Neural progenitor cell (in vitro differentiated cells): ENCODE results near the gene DCC. TPM values are rescaled to one million over a fixed set of nuclear protein-coding genes. Genes with fewer than 3 reads are reported as not detected.
A peak's percentile ranks its signal among the peaks of the same experiment; 100 is the strongest.

Experiments
- DNase-seq: peaks from one replicate; pipeline ENCODE4 v3.0.0-alpha.2; 2016; ENCODE audit warnings: low spot score
- H2AFZ ChIP-seq: fragments of 200-600 bp; sonication (generic); replicated peaks from 2 replicates; pipeline ENCODE4 v1.6.1; 2016; ENCODE audit warnings: antibody characterized with exemption
- H3F3A ChIP-seq: fragments of 200-600 bp; sonication (generic); 2 replicates; pipeline ENCODE4 v1.6.1; 2016; ENCODE audit warnings: antibody characterized with exemption, low read depth
- H3K27ac ChIP-seq: fragments of 200-600 bp; sonication (generic); 2 replicates; pipeline ENCODE4 v1.5.1; 2016; ENCODE audit warnings: mild to moderate bottlenecking
- H3K27me3 ChIP-seq: fragments of 200-600 bp; sonication (generic); 2 replicates; pipeline ENCODE4 v1.6.1; 2016; ENCODE audit warnings: mild to moderate bottlenecking, moderate library complexity
- H3K36me3 ChIP-seq: fragments of 200-600 bp; sonication (generic); 2 replicates; pipeline ENCODE4 v1.5.1; 2016
- H3K4me1 ChIP-seq: fragments of 200-600 bp; sonication (generic); 2 replicates; pipeline ENCODE4 v1.6.1; 2016; ENCODE audit warnings: mixed run types
- H3K4me2 ChIP-seq: fragments of 200-600 bp; sonication (generic); 2 replicates; pipeline ENCODE4 v1.6.1; 2016
- H3K4me3 ChIP-seq: fragments of 200-600 bp; sonication (generic); 2 replicates; pipeline ENCODE4 v1.5.1; 2016
- H3K79me2 ChIP-seq: fragments of 200-600 bp; sonication (generic); 2 replicates; pipeline ENCODE4 v1.6.1; 2016; ENCODE audit warnings: low read depth
- H3K9ac ChIP-seq: fragments of 200-600 bp; sonication (generic); 2 replicates; pipeline ENCODE4 v1.6.1; 2016
- H3K9me3 ChIP-seq: fragments of 200-600 bp; sonication (generic); 2 replicates; pipeline ENCODE4 v1.5.1; 2016; ENCODE audit warnings: low read depth
- H4K20me1 ChIP-seq: fragments of 200-600 bp; sonication (generic); 2 replicates; pipeline ENCODE4 v1.6.1; 2016; ENCODE audit warnings: low read depth
- H3K27ac Mint-ChIP-seq: 3 replicates; pipeline ENCODE4 v1.8.0; 2021; ENCODE audit warnings: mixed read lengths
- H3K27me3 Mint-ChIP-seq: 2 replicates; pipeline ENCODE4 v1.8.0; 2022; ENCODE audit warnings: low read depth, mild to moderate bottlenecking, inconsistent platforms, moderate library complexity, mixed read lengths; ENCODE audit not compliant: insufficient read depth
- H3K36me3 Mint-ChIP-seq: 3 replicates; pipeline ENCODE4 v1.8.0; 2021; ENCODE audit warnings: mixed read lengths
- H3K4me1 Mint-ChIP-seq: 3 replicates; pipeline ENCODE4 v1.8.0; 2021; ENCODE audit warnings: mixed read lengths
- H3K4me3 Mint-ChIP-seq: 3 replicates; pipeline ENCODE4 v1.8.0; 2021; ENCODE audit warnings: mild to moderate bottlenecking, moderate library complexity, mixed read lengths
- H3K9me3 Mint-ChIP-seq: 3 replicates; pipeline ENCODE4 v1.8.0; 2020; ENCODE audit warnings: mixed read lengths
- CTCF ChIP-seq: fragments of 200-600 bp; sonication (generic); IDR thresholded peaks from 2 replicates; pipeline ENCODE4 v1.5.1; 2017; ENCODE audit warnings: antibody characterized with exemption, mild to moderate bottlenecking
- EZH2 ChIP-seq: fragments of 200-600 bp; sonication (generic); IDR thresholded peaks from 2 replicates; pipeline ENCODE4 v1.6.1; 2017; ENCODE audit warnings: antibody characterized with exemption, mild to moderate bottlenecking, moderate library complexity
- EZH2phosphoT487 ChIP-seq: fragments of 200-600 bp; sonication (generic); IDR thresholded peaks from 2 replicates; pipeline ENCODE4 v1.6.1; 2017; ENCODE audit warnings: antibody characterized with exemption
- total RNA-seq: library from RNA; depleted of rRNA; stranded (reverse); fragments of >200 nt; gene quantifications from 2 replicates; pipeline ENCODE4 v1.2.3, GENCODE V29; 2015; ENCODE audit warnings: low replicate concordance

Gene DCC
- total RNA-seq, 1 donor from 2014 or later = 0.41 TPM

GRCh38 chr18:52670896-52671295 lies 330.9 kb downstream of the DCC start:
- no peak for DNase-seq
- Mint-ChIP-seq H3K27me3 (peaks cover 2% of the 10 kb centered on the region), H3K27ac (no peak overlapping the region)

GRCh38 chr18:52678034-52678433 lies 338.0 kb downstream of the DCC start:
- H3F3A ChIP-seq = peaks cover 36% of the 10 kb centered on the region
- H3K36me3 ChIP-seq = no peaks in the 10 kb centered on the region
- TF ChIP-seq CTCF (no peak), EZH2phosphoT487 (no peak), EZH2 (no peak)
- peak overlapping the region; percentile 19 for H3K4me3 ChIP-seq
- no peak overlapping the region for H2AFZ ChIP-seq
- H3K27ac ChIP-seq = peak overlapping the region; percentile 67
- H3K9ac ChIP-seq = no peak overlapping the region
- Mint-ChIP-seq H3K27me3 (peaks cover 2% of the 10 kb centered on the region), H3K36me3 (peaks cover 6% of the 10 kb centered on the region), H3K4me1 (peaks cover 63% of the 10 kb centered on the region), H3K9me3 (peaks cover 12% of the 10 kb centered on the region), H3K4me3 (peak overlapping the region; percentile 74), H3K27ac (peak overlapping the region; percentile 89)
- peak overlapping the region; percentile 66 for H3K4me2 ChIP-seq
- H3K79me2 ChIP-seq = no peaks in the 10 kb centered on the region
- H4K20me1 ChIP-seq = no peaks in the 10 kb centered on the region
- peaks cover 63% of the 10 kb centered on the region for H3K4me1 ChIP-seq
- H3K27me3 ChIP-seq = no peaks in the 10 kb centered on the region
- peak; percentile 36 for DNase-seq
- H3K9me3 ChIP-seq = no peaks in the 10 kb centered on the region

More at GRCh38 chr18:52670896-52671295, 330.9 kb downstream of the DCC start:
- H3K4me2 ChIP-seq = no peak overlapping the region
- no peak overlapping the region for H3K9ac ChIP-seq
- H3K9me3 ChIP-seq = no peaks in the 10 kb centered on the region
- no peaks in the 10 kb centered on the region for H4K20me1 ChIP-seq
- no peak for TF ChIP-seq EZH2
- TF ChIP-seq CTCF = peak; percentile 20
- no peak for TF ChIP-seq EZH2phosphoT487
- no peaks in the 10 kb centered on the region for H3K36me3 ChIP-seq
- H3K79me2 ChIP-seq = no peaks in the 10 kb centered on the region
- peaks cover 18% of the 10 kb centered on the region for H3K9me3 Mint-ChIP-seq
- peaks cover 6% of the 10 kb centered on the region for H3K36me3 Mint-ChIP-seq
- no peaks in the 10 kb centered on the region for H3K27me3 ChIP-seq
- no peak overlapping the region for H3K4me3 ChIP-seq
- peaks cover 10% of the 10 kb centered on the region for H3K4me1 Mint-ChIP-seq
- H3K4me3 Mint-ChIP-seq = no peak overlapping the region
- peaks cover 10% of the 10 kb centered on the region for H3K4me1 ChIP-seq
- no peak overlapping the region for H2AFZ ChIP-seq
- no peaks in the 10 kb centered on the region for H3F3A ChIP-seq
- H3K27ac ChIP-seq = no peak overlapping the region

GRCh38 chr18:52678551-52678950 lies 338.6 kb downstream of the DCC start:
- H3K4me2 ChIP-seq = peak overlapping the region; percentile 66
- Mint-ChIP-seq H3K27ac (peak overlapping the region; percentile 89), H3K27me3 (peaks cover 2% of the 10 kb centered on the region), H3K4me3 (peak overlapping the region; percentile 55), H3K4me1 (peaks cover 63% of the 10 kb centered on the region), H3K9me3 (peaks cover 9% of the 10 kb centered on the region), H3K36me3 (peaks cover 6% of the 10 kb centered on the region)
- no peaks in the 10 kb centered on the region for H3K9me3 ChIP-seq
- peak overlapping the region; percentile 19 for H3K4me3 ChIP-seq
- peaks cover 63% of the 10 kb centered on the region for H3K4me1 ChIP-seq
- peak; percentile 34 for DNase-seq
- H3F3A ChIP-seq = peaks cover 36% of the 10 kb centered on the region
- peak overlapping the region; percentile 67 for H3K27ac ChIP-seq
- H3K27me3 ChIP-seq = no peaks in the 10 kb centered on the region
- no peak for TF ChIP-seq EZH2phosphoT487
- TF ChIP-seq CTCF = no peak
- TF ChIP-seq EZH2 = no peak
- no peaks in the 10 kb centered on the region for H3K79me2 ChIP-seq
- no peaks in the 10 kb centered on the region for H3K36me3 ChIP-seq
- no peak overlapping the region for H2AFZ ChIP-seq
- H4K20me1 ChIP-seq = no peaks in the 10 kb centered on the region
- no peak overlapping the region for H3K9ac ChIP-seq
